ENCODE measurements around the gene NCOA7. TPM values are rescaled to one million over a fixed set of nuclear protein-coding genes. Genes with fewer than 3 reads are reported as not detected.

The NCOA7 gene
- total RNA-seq, 6 experiments from 2014 or later, result 11.4 to 71.8 (median 23.0) TPM

GRCh38 chr6:125794342-125795137 lies 3.8 kb downstream of the NCOA7 start:
- Histone ChIP-seq H3K27ac (no peak overlapping the region), H3K27me3 (no peaks in the 10 kb centered on the region), H3K4me1 (peaks cover 0 to 14% (median 4%) of the 10 kb centered on the region in 4 donors), H3K36me3 (no peaks in the 10 kb centered on the region), H3K9me3 (no peaks in the 10 kb centered on the region), H3K4me3 (no peak overlapping the region)
- DNase-seq (no peak), ATAC-seq (no peak)
- intact Hi-C loops (cut with DNase I), result no loop called here
- 88% methylated on average over 4 of the region's 5 CpGs for WGBS (ENCODE audit: insufficient coverage, low coverage, low lambda C conversion rate, missing lambda C conversion rate)
- no peak for TF ChIP-seq CTCF (IDR thresholded peaks at IDR 0.05)
- TF ChIP-seq POLR2A (IDR thresholded peaks at IDR 0.05), result no peak

GRCh38 chr6:125795301-125795700 lies 4.5 kb downstream of the NCOA7 start:
- Histone ChIP-seq H3K4me3 (no peak overlapping the region), H3K9me3 (no peaks in the 10 kb centered on the region), H3K4me1 (peaks cover 0 to 10% (median 1%) of the 10 kb centered on the region in 4 donors), H3K36me3 (no peaks in the 10 kb centered on the region), H3K27ac (no peak overlapping the region), H3K27me3 (no peaks in the 10 kb centered on the region)
- TF ChIP-seq CTCF (IDR thresholded peaks at IDR 0.05) (no peak), POLR2A (IDR thresholded peaks at IDR 0.05) (no peak)
- no peak for ATAC-seq
- WGBS (ENCODE audit: insufficient coverage, low coverage, low lambda C conversion rate, missing lambda C conversion rate), result 100% methylated on average over 1 of the region's 1 CpG
- intact Hi-C loops (cut with DNase I), result no loop called here
- no peak for DNase-seq

- no peak for TF ChIP-seq POLR2A (IDR thresholded peaks at IDR 0.05)
- TF ChIP-seq CTCF (IDR thresholded peaks at IDR 0.05), result no peak
- peaks cover 0 to 3% (median under 1%) of the 10 kb centered on the region in 4 donors for H3K4me1 ChIP-seq
- no peaks in the 10 kb centered on the region for H3K27me3 ChIP-seq
- no peak for DNase-seq
- no peaks in the 10 kb centered on the region for H3K36me3 ChIP-seq
- 70% methylated on average over 3 of the region's 3 CpGs for WGBS (ENCODE audit: insufficient coverage, low coverage, low lambda C conversion rate, missing lambda C conversion rate)
- ATAC-seq, result no peak
- H3K4me3 ChIP-seq, result no peak overlapping the region
- no peak overlapping the region for H3K27ac ChIP-seq
- H3K9me3 ChIP-seq, result no peaks in the 10 kb centered on the region
- intact Hi-C loops (cut with DNase I), result no loop called here
Measured at GRCh38 chr6:125797120-125797885, 6.5 kb downstream of the NCOA7 start.

- ATAC-seq (no peak), DNase-seq (no peak)
- H3K27me3 ChIP-seq, result no peaks in the 10 kb centered on the region
- no peaks in the 10 kb centered on the region for H3K36me3 ChIP-seq
- H3K4me1 ChIP-seq, result peaks cover 0 to 3% (median 0%) of the 10 kb centered on the region in 4 donors
- no peak overlapping the region for H3K27ac ChIP-seq
- 78% methylated on average over 3 of the region's 3 CpGs for WGBS (ENCODE audit: insufficient coverage, low coverage, low lambda C conversion rate, missing lambda C conversion rate)
- intact Hi-C loops (cut with DNase I), result no loop called here
- TF ChIP-seq CTCF (IDR thresholded peaks at IDR 0.05) (no peak), POLR2A (IDR thresholded peaks at IDR 0.05) (no peak)
- H3K4me3 ChIP-seq, result no peak overlapping the region
- no peaks in the 10 kb centered on the region for H3K9me3 ChIP-seq
Measured at GRCh38 chr6:125797886-125798444, 7.2 kb downstream of the NCOA7 start.

Data from right lobe of liver (tissue), 6 donors.